Heart left ventricle (tissue), 16 donors: ENCODE data around the gene RDH14. TPM values are rescaled to one million over a fixed set of nuclear protein-coding genes. Genes with fewer than 3 reads are reported as not detected.

Experiments used
- ATAC-seq, 4 donors: fragments of 200-7000 bp; cut with Tn5 transposase; one replicate each; pipeline ENCODE4 v1.9.1; 2020 to 2022; ENCODE audit warnings: moderate library complexity in 4 of 4, mild to moderate bottlenecking in 3 of 4, moderate number of reproducible peaks in 1 of 4
- DNase-seq, 5 donors: peaks; one replicate each; pipeline ENCODE4 v3.0.0-alpha.2; 2020
- H3K27ac ChIP-seq, 12 donors: fragments of 200-600 bp; sonication (generic) in 4 of 12; one replicate each; pipeline versions ENCODE4 v1.5.0 to v1.8.0; 2016 to 2022; ENCODE audit warnings: mild to moderate bottlenecking in 2 of 12
- H3K27me3 ChIP-seq, 9 donors: fragments of 200-600 bp; sonication (generic) in 2 of 9; one replicate each; pipeline versions ENCODE4 v1.5.1 to v1.8.0; 2016 to 2022; ENCODE audit warnings: mild to moderate bottlenecking in 3 of 9
- H3K36me3 ChIP-seq, 9 donors: fragments of 200-600 bp; sonication (generic) in 2 of 9; one replicate each; pipeline versions ENCODE4 v1.5.0 to v1.8.0; 2018 to 2022; ENCODE audit warnings: mild to moderate bottlenecking in 2 of 9
- H3K4me1 ChIP-seq, 12 donors: fragments of 200-600 bp; sonication (generic) in 4 of 12; one replicate each; pipeline versions ENCODE4 v1.5.0 to v1.8.0; 2016 to 2022; ENCODE audit warnings: mild to moderate bottlenecking in 3 of 12
- H3K4me3 ChIP-seq, 12 donors: fragments of 200-600 bp; sonication (generic) in 4 of 12; one replicate each; pipeline versions ENCODE4 v1.5.0 to v1.8.0; 2017 to 2022; ENCODE audit warnings: mild to moderate bottlenecking in 9 of 12, moderate library complexity in 4 of 12
- H3K9me3 ChIP-seq, 12 donors: fragments of 200-600 bp; sonication (generic) in 4 of 12; one replicate each; pipeline versions ENCODE4 v1.5.0 to v1.8.0; 2016 to 2022; ENCODE audit warnings: mild to moderate bottlenecking in 1 of 12
- CTCF ChIP-seq, 12 donors: fragments of 200-600 bp; sonication (generic) in 4 of 12; IDR thresholded peaks; one replicate each; pipeline versions ENCODE4 v1.5.0 to v1.8.0; 2018 to 2022; ENCODE audit warnings: antibody characterized with exemption in 12 of 12, mild to moderate bottlenecking in 5 of 12
- POLR2A ChIP-seq, 2 donors: fragments of 450-650 bp; IDR thresholded peaks; one replicate each; pipeline ENCODE4 v1.6.1; 2017; ENCODE audit warnings: antibody characterized with exemption in 2 of 2, mild to moderate bottlenecking in 2 of 2, moderate library complexity in 2 of 2
- WGBS, 4 donors: extraction: QIAGEN DNeasy Blood & Tissue Kit in 2 of 4; methylation state at CpG; one replicate each; pipeline versions ENCODE4 v1.1.5 to v1.1.7; 2013 to 2018; 5-methylcytosine and 5-hydroxymethylcytosine counted together
- intact Hi-C, 10 donors: fragments of 100-400 bp; cut with DNase I; formaldehyde crosslinking; loops; one replicate each; pipeline versions ENCODE4 v1.11.1 to v1.14.2; 2022
- polyA plus RNA-seq, 2 donors: library from polyadenylated mRNA; stranded (reverse); fragments of 200-250 nt; gene quantifications; one replicate each; pipeline ENCODE4 v1.2.3, GENCODE V29; 2013
- total RNA-seq, 9 donors: library from RNA; depleted of rRNA in 2 of 9; stranded (reverse); fragments of >200 nt in 2 of 9; fragmentation: NEBNext Ultra II Directional in 3 of 9; extraction: Animal tissue kit (Norgen Biotek cat#: 25700) in 3 of 9; gene quantifications; one replicate each; pipeline versions ENCODE4 v1.1.0 to v1.2.4, GENCODE V29; 2016 to 2023
- donor health status: ischemic (EF 13 %, LVEDD 7.1; RV severe dilation, severe dysfunction).
- donor health status: healthy with polysubstance abuse.
- donor health status: DM: no; HTN: yes; CAD: no.
- donor health status: DM: no; HTN: no; CAD: no.
- donor health status: ischemic (EF 25% LVEDD 6.9; RV normal size, moderate dysfunction).
- donor health status: ischemic (EF 25% LVEDD 5.7; RV mildly dilated, moderate dysfunction).
- donor health status: healthy.
- donor health status: DM: yes; HTN: yes; CAD: no.
- donor health status: ischemic (EF 35%, LVEDD 5.7; RV mildly dilated, moderate dysfunction).
- donor health status: nonischemic (EF 11% LVEDD 7.7; RV severe dilation, severe dysfunction).
- donor health status: DM: yes; HTN: yes; CAD: no.
- donor health status: PGD.
- donor health status: ischemic (EF 29% LVEDD 5.4; RV normal size, mild dysfunction).
- donor health status: nonischemic (EF 23%, LVEDD 6.1; RV moderate dilation, normal function).

RDH14 gene
- total and polyA plus RNA-seq, 11 donors: 33.9 to 70.7 (median 44.7) TPM

- no peak overlapping the region for H3K4me3 ChIP-seq
- DNase-seq (no peak), ATAC-seq (no peak)
- intact Hi-C loops: no loop called here
- H3K9me3 ChIP-seq: peaks cover 0 to 7% (median 0%) of the 10 kb centered on the region in 12 donors
- no peaks in the 10 kb centered on the region for H3K36me3 ChIP-seq
- TF ChIP-seq POLR2A (IDR thresholded peaks at IDR 0.05) (no peak), CTCF (IDR thresholded peaks at IDR 0.05) (no peak)
- peaks cover 0 to 7% (median 0%) of the 10 kb centered on the region in 12 donors for H3K4me1 ChIP-seq
- H3K27ac ChIP-seq: no peak overlapping the region
- WGBS, 4 donors: 89 to 96% (median 94%) methylated on average over 2 of the region's 2 CpGs
- no peaks in the 10 kb centered on the region for H3K27me3 ChIP-seq
These were observed 19.6 kb downstream of the RDH14 start for GRCh38 chr2:18540872-18541271.

GRCh38 chr2:18536697-18537096 is 23.8 kb downstream of the RDH14 start:
- WGBS, 4 donors: 88 to 93% (median 91%) methylated on average over 1 of the region's 1 CpG
- TF ChIP-seq CTCF (IDR thresholded peaks at IDR 0.05) (no peak), POLR2A (IDR thresholded peaks at IDR 0.05) (no peak)
- H3K4me3 ChIP-seq: no peak overlapping the region
- peaks cover 0 to 7% (median 0%) of the 10 kb centered on the region in 12 donors for H3K9me3 ChIP-seq
- H3K27me3 ChIP-seq: no peaks in the 10 kb centered on the region
- ATAC-seq: no peak
- H3K4me1 ChIP-seq: no peaks in the 10 kb centered on the region
- intact Hi-C loops: no loop called here
- DNase-seq: no peak
- H3K27ac ChIP-seq: no peak overlapping the region
- H3K36me3 ChIP-seq: no peaks in the 10 kb centered on the region

- Histone ChIP-seq H3K9me3 (peaks cover 0 to 7% (median 0%) of the 10 kb centered on the region in 12 donors), H3K27me3 (no peaks in the 10 kb centered on the region), H3K4me1 (no peaks in the 10 kb centered on the region), H3K4me3 (no peak overlapping the region), H3K27ac (no peak overlapping the region), H3K36me3 (no peaks in the 10 kb centered on the region)
- TF ChIP-seq POLR2A (IDR thresholded peaks at IDR 0.05): no peak
- no peak for TF ChIP-seq CTCF (IDR thresholded peaks at IDR 0.05)
- intact Hi-C loops: no loop called here
- WGBS, 4 donors: 62 to 82% (median 70%) methylated on average over 7 of the region's 7 CpGs
- ATAC-seq (no peak), DNase-seq (no peak)
These were observed 24.4 kb downstream of the RDH14 start for GRCh38 chr2:18536100-18536499.

- WGBS, 4 donors: 20 to 24% (median 22%) methylated on average over 1 of the region's 1 CpG
- ATAC-seq: no peak
- H3K36me3 ChIP-seq: no peaks in the 10 kb centered on the region
- peaks cover 0 to 16% (median 6%) of the 10 kb centered on the region in 12 donors for H3K4me1 ChIP-seq
- H3K27ac ChIP-seq: no peak overlapping the region
- H3K9me3 ChIP-seq: no peaks in the 10 kb centered on the region
- no peak for DNase-seq
- TF ChIP-seq CTCF (IDR thresholded peaks at IDR 0.05): no peak
- TF ChIP-seq POLR2A (IDR thresholded peaks at IDR 0.05): no peak
- intact Hi-C loops: no loop called here
- no peaks in the 10 kb centered on the region for H3K27me3 ChIP-seq
- H3K4me3 ChIP-seq: no peak overlapping the region
These were observed 29.3 kb downstream of the RDH14 start for GRCh38 chr2:18531194-18531593.
